HG02973 (cell line): ENCODE data around the gene SCN4A.
"Not testable (repeated sequence)": the region's sequence is repeated elsewhere in the genome, so short reads cannot be mapped to it uniquely, and the experiment has no call there.

Experiments used
- ATAC-seq: cut with Tn5 transposase; IDR thresholded peaks from one replicate; pipeline ENCODE4 v1.9.1; 2021; ENCODE audit warnings: moderate library complexity; ENCODE audit not compliant: unreplicated experiment

The SCN4A gene

DNA sequence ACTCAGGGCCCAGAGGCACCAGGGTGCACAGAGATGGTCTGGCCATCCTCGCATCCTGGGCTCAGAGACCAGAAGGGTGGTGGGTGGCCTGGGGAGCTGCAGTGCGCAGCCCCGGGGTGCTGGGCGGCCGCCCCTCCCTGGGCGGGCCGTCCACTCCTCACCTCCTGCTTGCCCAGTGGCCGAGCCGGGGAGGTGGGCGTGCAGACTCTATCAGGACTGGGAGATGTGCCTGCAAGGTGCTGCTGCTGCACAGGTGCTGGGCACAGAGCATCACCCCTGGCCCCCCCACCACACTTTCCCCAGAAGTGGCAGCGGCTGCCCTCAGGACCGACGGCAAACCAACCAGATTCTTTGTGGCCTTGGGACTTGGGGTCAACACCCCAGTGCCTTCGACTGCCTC is at the start of gene SCN4A:
TSS of gene SCN4A (minus strand) at position 123 of the 400 bp plus-strand sequence. CDS start at position 46, 77 bp downstream.
- no peak for ATAC-seq

DNA sequence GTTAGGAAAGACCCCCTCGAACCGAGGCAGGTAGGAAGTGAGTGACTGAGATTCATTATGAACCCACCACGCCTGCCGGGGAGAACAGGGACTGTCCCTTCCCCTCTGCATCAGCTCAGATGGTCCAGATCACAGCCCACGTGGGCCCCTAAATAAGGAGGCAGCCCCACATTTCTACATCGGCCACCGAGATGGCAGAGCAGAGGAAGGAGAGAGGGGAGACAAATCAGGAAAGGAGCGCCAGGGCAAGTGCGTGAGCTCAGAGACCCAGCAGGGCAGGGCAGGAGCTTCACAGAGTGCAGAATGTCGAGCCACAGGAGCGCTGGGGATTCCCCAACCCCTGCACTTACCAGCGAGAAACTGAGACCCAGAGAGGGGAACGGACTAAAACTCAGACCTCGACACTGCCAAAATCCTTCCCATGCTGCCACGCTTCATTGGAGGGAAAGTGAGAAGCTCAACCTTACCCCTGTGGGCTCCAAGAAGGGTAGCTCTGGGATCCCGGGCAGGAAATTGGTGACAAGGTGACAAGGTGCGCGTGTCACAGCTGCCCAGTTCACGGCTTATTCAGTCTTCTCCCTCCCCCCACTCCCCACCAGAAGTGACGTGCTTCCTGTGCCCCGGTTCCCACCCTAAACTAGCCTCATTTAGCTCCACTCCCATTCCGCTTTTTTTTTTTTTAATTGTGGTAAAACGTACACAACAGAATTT is 47.5 kb upstream of the SCN4A start, which contains the start of gene ICAM2:
TSS of gene ICAM2 (minus strand) at position 578 of the 711 bp plus-strand sequence. CDS start 13,942 bp downstream, outside the sequence.
- ATAC-seq: peak; percentile 52

DNA sequence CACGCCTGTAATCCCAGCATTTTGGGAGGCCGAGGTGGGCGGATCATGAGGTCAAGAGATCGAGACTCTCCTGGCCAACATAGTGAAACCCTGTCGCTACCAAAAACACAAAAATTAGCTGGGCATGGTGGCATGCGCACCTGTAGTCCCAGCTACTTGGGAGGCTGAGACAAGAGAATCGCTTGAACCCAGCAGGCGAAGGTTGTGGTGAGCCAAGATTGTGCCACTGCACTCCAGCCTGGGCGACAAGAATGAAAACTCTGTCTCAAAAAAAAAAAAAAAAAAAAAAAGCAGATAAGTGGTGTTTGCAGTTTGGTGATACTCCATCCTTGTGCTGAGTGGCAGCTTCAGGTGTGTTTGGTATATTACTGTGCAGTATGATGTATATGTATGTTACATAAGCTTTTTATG is 46.8 kb upstream of the SCN4A start:
- not testable (repeated sequence) for ATAC-seq

DNA sequence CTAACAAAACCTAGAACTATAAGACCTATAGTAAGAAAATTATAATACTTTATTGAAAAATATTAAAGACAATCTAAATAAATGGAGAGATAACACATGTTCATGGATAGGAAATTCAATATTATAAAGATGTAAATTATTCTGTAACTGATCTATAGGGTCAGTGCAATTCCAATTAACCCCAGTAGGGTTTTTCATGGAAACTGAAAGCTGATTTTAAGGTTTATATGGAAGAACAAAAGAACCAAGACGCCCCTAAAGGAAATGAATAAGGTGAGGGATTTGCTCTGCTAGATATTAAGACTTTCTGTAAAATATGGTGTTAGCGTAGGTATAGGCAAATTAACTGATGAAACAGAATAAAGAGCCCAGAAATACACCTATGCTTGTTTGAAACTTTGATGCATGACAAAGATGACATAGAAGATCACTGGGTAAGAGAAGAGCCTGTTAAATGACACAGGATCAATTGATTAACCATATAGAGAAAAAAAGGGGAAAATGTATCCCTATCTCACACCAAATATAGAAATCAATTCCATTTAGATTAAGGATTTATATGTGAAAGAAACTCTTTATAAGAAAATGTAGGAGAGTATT is 44.8 kb upstream of the SCN4A start:
- no peak for ATAC-seq

DNA sequence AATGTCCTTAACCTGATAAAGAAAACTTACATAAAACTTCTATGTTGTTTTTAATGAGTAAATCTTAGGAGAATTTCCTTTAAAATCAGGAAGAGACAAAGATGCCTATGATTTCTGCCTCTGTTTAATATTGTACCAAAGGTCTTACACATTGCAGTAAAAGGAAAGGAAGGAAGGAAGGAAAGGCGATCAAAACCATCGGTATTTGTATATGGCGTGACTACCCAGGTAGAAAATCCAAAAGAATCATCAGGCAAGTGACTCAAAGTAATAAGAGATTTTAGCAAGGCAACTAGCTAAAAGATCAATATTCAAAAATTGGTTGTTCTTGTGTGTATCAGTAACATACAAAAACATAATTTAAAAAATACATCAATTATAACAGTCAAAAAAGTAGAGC is 44.3 kb upstream of the SCN4A start:
- ATAC-seq: no peak

DNA sequence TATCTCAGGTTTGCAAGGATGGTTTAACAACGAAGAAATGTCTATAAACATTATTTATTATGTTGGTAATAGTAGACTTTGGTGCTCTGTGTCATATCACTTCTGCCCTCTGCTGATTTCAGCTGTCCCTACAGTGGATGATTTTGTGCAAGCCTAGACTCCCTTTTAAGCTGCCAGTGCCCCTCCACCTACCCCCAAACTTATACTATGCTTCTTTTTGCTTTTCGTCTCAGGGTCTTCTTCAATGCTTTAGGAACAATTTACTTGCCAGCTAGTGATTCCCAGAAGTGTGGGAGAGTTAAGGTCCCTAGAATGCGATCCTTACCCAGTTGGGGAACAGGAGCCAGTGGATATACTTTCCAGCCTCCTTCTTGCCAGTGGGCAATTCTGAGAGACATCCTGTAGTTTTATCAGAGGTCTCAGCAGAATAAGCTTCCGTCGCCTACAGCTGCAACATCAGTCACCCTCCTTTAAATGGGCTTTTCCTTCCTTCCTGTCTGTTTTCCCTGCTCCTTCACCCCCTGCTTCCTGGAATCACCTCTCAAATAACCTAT is 43.6 kb upstream of the SCN4A start:
- ATAC-seq: no peak

DNA sequence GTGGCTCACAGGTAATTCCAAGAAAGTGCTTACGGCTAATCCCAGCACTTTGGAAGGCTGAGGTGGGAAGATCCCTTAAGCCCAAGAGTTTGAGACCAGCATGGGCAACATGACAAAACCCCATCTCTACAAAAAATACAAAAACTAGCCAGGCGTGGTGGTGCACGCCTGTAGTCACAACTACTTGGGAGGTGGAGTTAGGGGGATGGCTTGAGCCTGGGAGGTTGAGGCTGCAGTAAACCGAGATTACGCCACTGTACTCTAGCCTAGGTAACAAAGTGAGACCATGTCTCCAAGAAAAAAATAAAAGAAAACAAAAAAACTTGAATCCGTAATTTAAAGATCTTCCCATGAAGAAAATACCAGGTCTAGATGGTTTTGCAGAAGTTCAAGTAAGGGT is 42.7 kb upstream of the SCN4A start:
- no peak for ATAC-seq

DNA sequence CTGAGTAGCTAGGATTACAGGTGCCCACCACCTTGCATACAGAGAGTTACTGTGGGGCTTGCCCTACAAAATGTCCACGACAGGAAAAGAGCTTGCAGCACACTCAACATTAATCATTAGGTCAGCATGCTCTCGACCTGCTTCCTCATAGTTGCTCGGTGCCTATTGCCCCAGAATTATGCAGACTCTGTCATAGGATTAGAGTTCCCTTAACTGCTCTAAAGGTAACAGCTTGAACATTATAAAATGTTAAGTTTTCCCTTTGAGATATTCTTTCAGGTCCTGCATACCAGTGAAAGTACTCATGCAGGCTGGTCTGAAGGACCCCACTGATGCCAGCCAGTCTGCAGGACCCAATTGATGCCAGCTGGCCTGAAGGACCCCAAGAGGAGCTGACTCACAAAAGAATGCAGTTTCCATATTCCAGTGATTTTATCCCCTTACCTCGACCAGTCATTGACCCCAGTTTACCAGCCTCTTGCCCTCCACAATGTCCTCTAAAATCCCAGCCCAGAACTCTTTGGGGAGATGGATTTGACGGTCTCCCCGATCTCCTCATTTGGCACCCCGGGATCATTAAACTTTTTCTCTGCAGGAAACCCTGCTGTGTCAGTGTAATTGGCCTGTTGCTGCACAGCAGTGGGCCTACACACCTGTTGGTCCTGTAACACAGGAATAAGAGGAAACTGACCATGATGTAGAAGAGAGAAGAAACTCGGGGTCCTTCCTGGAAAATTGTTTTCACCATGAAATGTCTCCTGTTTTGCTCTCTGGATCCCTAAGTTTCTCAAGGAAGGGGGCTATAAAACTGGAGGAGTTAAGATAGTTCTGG is 37.1 kb upstream of the SCN4A start:
- ATAC-seq: no peak

DNA sequence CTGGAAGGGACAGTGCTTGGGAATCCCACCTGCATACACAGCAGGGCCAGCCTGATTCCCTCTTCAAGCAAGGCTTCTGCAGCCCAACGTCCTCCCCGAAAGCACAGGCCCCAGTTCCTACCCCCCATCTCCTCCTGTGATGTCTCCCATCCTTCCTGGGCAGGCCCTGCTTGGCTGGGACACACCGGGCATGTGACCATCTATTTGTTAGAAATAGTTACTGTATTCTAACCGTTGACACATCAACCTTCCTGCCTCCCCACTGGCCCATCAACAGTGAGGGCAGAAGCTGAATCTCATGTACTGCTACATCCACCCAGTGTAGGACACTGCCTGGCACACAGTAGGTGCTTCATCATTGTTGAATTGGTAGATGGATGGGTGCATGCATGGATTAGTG is 36.1 kb upstream of the SCN4A start:
- ATAC-seq: no peak

DNA sequence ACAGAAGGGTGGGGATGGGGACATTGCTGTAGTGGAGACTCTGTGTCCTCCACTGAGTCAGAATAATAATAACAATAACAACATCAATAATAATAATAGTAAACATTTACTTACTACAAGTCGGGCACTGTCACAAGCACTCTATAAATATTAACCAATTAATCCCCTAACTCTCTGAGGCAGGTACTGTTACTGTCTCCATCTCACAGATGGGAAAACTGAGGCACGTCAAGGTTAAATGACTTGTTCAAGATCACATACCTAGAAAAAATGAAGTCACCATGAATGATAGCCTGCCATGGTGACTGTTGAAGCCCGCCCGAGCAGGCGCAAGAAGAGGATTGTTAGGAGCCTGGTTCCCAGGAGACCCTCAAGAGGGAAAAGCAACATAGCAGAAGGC is 35.6 kb upstream of the SCN4A start:
- no peak for ATAC-seq

DNA sequence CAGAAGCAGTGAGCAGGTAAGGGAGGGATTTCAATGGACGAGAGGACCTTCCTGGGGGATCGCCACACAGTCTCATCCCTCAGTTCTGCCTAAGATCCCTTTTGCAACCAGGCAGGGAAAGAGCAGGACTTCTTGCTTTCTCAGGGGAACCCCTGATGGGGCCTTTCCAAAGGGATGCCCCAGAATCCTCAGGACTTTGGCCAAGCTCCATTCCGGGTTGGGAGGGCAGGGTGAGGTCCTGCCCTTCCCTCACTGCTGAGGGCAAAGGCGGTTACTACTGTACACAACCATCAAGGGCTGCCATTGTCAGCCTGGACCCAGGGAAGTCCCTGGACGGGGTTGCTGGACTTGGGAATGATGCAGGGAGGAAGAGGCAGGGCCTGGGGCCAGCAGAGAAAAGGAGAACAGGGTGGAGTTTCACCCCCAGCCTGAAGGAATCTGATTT is 35.1 kb upstream of the SCN4A start:
- ATAC-seq: no peak

DNA sequence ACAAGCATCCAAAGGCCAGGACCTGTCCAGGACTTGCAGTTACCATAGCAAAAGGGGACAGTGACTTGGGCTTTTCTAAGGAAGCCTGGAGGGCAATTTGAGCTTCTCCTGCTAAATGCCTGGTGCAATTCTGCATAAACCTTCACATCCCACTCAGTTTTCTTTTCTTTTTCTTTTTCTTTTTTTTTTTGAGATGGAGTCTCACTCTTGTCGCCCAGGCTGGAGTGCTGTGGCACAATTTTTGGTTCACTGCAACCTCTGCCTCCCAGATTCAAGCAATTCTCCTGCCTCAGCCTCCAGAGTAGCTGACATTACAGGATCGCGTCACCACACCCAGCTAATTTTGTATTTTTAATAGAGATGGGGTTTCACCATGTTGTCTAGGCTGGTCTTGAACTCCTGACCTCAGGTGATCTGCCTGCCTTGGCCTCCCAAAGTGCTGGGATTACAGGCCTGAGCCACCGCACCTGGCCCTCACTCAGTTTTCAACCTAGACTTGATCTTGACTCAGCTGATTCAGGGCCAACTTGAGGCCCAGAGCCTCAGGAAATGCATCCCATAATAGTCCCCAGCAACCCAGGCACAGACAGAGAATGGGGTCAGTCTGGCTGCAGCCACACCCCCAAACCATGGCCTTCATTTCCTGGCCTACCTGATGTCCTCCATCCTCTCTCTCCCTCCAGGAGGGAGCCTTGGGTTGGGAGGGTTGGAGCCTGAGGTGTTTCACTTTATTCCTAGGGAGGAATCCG is 34.5 kb upstream of the SCN4A start:
- ATAC-seq: not testable (repeated sequence)

DNA sequence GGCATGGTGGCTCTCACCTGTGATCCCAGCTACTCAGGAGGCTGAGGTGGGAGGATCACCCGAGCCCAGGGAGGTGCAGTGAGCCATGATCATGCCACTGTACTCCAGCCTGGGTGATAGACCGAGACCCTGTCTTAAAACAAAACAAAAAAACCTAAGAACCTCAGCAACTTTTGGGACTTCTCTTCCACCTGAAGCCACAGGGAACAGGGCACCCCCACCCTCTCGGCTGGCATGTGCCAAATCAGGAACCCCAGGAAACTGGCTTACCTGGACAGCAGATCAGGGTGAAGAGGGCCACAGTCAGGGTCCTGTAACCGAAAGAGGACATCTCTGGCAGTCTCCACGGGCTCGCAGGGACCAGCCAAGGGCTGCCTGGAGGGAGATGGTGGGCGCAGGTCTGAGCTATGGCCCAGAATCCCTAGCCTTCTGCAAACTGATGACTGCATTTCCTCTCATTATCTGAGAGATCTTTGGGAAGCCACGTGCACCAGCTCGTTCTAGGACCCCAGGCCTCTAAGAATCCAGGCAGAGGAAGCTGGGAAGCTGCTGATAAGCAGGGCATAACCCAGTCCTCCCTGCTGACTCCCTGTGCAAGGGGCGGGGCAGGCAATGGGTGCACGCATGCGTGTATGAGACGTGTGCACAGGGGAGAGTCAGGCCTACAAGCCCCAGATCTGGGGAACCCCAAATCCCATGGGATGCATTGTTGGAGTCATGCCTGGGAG is 33.8 kb upstream of the SCN4A start:
- no peak for ATAC-seq

DNA sequence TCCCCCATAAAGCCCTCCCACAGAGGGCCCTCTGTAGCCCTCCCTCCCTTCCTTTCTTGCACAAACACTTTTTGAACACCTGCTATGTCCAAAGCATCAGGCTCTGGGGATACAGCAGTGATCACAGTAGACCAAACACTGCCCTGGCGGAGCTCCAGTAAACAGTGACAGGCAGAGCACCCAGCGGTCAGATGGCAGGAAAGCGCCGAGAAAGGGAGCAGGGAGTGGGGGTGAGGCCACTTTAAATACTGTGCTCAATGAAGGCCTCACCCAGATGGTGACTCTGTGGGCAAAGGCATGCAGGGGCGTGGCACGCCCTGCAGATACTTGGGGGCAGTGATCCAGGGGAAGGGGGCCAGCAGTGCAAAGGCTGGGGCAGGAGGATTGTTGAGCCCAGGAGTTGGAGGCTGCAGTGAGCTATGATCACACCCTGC is 33.0 kb upstream of the SCN4A start:
- no peak for ATAC-seq

DNA sequence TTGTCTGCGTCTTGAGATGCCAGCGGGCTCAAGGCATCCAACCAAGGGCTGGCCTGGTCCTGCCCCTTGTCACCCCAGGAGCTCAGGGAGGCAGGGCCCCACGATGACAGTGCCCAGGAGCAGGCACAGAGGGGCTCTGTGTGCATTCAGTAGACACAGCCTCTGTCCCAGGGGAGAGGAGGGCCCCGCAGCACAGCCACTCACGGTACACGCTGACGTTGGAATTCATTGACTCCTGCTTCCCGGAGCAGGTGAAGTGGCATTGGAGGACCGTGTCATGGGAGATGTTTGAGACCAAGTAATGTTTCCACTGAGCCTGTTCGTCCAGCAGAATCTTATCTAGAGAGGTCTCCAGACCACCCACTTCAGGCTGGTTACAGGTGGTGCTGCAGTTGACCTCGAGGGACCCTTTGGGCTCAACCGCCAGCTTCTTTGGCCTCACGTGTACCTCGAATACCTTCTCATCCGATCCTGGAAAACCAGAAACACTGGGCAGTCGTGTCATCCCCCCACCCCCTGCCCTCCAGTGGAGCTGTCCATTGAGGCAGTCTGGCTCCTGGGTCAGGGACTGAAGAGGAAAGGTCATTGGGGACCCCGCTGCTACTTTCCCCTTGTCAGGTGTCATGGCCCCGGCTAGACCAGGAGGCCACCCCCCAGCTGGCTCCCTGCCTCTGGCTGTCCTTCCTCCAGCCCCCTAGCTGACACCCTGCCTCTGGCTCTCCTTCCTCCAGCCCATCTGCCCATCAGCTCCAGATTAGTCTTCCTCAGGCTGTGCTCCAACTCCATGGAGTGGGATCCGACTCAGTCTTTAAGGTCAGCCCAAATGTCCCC is 32.4 kb upstream of the SCN4A start:
- no peak for ATAC-seq

DNA sequence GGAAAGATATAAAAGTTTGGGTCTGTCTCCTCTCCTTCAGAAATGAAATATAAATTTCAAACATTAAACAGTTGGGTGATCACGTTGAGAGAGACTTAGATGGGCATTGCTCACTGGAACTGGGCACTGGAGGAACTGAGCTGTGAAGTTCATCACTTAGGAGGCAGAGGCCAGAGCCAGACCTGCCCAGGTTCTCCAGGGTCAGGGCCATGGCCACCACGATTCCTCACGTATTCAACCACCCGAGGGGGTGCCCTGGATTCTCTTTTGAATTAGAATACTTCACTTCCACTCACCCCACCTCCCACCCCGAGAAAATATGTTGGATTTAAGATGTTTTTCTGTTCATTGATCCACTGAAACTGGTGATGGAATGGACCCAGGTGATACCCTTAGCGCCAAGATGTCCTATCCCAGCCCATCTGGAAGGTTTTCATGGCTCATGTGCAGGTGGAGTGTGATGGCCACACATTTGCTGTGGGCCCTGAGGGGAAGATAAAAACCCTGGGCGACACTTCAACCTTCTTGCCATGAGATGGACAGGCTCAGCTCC is 31.6 kb upstream of the SCN4A start:
- no peak for ATAC-seq

DNA sequence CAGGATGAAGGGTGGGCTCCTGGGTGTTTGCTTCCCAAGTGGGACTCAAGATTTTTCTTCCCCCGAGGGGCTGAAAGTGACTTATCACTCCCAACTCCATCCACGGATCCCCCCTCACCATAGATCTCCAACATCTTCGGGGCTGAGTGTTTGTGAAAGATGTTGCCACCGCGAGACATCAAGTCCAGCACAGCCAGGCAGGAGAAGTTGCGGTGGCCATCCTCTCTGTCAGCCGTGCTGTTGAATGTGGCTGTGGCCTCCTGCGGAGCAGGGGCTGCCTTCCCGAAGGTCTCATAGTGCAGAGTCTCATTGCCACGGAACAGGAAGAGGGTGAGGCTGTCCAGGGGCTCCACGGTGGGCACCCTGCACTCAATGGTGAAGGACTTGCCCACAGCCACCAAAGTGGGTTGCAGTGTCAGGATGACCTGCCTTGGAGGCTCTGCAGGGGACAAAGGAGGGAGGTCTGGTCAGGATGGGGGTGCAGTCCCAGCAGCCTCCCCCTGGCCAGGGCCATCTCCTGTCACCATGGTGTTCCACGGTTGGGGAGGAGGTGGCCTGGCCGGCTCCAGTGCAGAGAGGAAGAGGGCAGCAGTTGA is 30.9 kb upstream of the SCN4A start:
- no peak for ATAC-seq
